ENCODE measurements around the gene SLC36A1. TPM values are rescaled to one million over a fixed set of nuclear protein-coding genes. Genes with fewer than 3 reads are reported as not detected.
"Not testable (repeated sequence)": the region's sequence is repeated elsewhere in the genome, so short reads cannot be mapped to it uniquely, and the experiment has no call there.

Gene SLC36A1
- total RNA-seq: 14.4 TPM

- DNase-seq (ENCODE audit: low spot score): peak; percentile 96
Measured at GRCh38 chr5:151447174-151448037, at the start of gene SLC36A1. TSS of gene SLC36A1 (plus strand) at chr5:151447603. CDS start at chr5:151458793, 11,190 bp downstream.

- DNase-seq (ENCODE audit: low spot score): no peak
Measured at GRCh38 chr5:151405334-151406160, 41.9 kb upstream of the SLC36A1 start.

- no peak for DNase-seq (ENCODE audit: low spot score)
Measured at GRCh38 chr5:151406322-151406947, 41.0 kb upstream of the SLC36A1 start.

GRCh38 chr5:151408591-151409230 lies 38.7 kb upstream of the SLC36A1 start:
- no peak for DNase-seq (ENCODE audit: low spot score)

DNA sequence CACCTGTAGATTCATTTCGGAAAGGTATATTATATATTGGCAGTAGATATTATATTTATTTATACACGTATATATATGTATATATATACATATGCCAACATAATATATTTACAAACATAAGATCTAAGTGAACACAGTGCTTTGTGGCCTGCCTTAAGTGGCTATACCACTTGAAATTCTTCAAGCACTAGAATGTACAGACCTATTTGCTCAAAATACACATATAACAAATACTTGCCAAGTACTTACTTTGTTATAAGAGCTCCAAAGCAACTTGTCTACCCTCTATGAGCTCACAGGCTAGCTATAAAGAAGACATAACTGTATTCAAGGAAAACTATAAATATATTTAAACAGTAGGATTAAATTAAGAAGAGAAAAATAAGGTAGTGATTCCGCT lies 33.6 kb upstream of the SLC36A1 start:
- DNase-seq (ENCODE audit: low spot score): no peak

DNA sequence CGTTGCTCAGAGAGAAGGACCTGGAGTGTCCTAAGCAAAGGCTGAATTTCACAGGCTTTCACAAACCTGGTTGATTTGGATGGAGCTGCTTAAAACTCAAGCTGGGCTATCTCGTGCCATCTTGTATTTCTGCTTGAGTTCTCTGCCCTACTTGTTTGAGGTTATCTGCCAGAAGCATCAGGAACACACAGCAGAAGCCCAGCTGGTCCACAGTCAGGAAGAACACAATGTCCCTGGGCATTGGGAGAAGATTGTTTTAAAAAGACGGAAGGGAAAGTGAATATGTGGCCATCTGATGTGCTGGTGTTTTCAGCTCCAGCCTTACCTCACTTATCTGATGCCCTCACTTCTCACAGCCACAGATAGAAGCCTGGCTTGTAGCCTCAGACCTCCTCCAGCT lies 32.9 kb upstream of the SLC36A1 start:
- DNase-seq (ENCODE audit: low spot score): no peak

GRCh38 chr5:151417712-151418111 lies 29.7 kb upstream of the SLC36A1 start:
- DNase-seq (ENCODE audit: low spot score): no peak

DNA sequence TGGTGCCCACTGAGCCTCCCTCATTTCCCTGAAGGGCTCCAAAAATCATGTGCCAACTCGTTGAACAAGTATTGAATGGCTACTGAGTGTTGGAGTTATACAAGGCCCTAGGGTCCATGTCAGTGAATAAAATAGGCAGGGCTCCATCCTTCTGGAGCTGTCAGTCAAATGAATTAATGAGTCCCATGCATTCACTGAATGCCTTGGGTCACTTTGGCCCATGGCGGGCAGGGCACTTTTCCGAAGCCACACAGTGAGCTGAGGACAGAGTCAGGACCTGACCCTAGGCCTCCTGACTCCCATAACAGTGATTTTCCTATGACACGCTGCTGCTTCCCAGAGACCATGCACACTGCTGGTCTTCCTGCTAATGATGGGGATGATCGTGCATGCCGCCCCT lies 27.3 kb upstream of the SLC36A1 start:
- DNase-seq (ENCODE audit: low spot score): no peak

DNA sequence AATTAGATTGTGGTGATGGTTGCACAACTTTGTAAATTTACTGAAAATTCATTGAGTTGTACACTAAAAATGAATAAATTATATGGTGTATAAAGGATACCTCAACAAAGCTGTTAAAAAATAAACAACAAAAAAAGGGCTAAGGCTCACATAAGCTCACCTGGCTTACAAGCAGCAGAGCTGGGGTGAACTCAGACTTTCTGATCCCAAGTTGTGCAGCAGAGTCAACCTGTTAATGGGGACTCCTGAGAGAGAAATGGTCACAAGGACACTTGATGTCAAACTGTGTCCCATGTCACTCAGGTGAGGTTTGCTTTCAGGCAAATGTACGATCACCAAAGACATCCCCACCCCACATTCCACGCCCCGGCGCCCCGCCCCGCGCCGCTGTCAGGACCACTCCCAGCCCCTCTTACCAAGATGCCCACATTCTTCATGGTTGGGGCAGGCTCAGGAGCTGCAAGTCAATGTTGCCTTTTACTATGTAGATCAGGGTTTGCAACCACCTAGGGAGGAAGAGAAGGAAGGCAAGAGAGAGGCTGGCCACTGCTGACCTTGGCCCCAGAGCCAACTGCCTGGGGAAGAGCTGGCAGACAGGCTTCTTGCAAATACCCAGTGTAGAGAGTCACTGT lies 22.4 kb upstream of the SLC36A1 start:
- no peak for DNase-seq (ENCODE audit: low spot score)

DNA sequence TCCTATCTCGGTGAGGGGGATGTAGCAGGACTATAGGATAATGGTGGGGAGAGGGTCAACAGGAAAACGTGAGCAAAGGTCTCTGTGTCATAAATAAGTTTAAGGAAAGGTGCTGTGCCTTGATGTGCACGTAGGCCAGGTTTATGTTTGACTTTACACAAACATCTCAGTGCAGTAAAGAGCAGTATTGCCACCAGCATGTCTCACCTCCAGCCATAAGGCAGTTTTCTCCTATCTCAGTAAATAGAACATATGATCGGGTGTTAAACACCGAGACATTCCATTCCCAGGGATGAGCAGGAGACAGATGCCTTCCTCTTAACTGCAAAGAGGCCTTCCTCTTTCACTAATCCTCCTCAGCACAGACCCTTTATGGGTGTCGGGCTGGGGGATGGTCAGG lies 21.1 kb upstream of the SLC36A1 start:
- not testable (repeated sequence) for DNase-seq (ENCODE audit: low spot score)

GRCh38 chr5:151427258-151427657 lies 20.1 kb upstream of the SLC36A1 start:
- no peak for DNase-seq (ENCODE audit: low spot score)

DNA sequence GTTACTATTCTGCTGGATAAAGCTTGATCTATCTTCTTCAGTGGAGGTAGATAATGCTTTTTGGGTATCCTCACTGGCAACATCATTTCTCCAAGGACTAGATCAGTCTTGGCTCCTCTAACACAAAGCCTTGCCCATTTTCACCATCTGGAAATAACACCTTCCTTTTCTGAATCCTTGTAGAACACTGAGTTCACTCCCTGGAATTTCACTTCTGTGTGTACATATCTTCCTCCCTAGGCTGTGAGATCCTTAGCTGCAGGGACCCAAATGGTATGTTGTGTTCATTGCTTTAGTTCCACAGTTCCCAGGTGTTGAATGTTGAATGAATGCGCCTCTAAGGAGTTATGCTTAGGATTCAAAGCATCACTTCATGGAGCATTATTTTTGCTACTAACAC lies 16.7 kb upstream of the SLC36A1 start:
- DNase-seq (ENCODE audit: low spot score): no peak

DNA sequence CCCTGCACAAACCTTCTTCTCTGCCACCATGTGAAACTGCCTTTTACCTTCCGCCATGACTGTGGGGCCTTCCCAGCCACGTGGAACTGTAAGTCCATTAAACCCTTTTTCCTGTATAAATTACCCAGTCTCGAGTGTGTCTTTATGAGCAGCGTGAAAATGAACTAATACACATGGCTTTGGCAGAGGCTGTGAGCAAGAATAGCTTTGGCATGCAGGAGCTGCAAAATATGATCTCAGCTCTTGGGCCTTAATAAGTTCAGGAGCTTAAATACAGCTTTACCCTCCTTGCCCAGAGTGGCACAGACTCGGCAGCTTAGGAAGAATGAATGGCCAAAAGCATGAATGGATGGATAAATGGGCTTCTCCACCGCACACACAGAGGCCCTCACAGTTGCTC lies 15.7 kb upstream of the SLC36A1 start:
- DNase-seq (ENCODE audit: low spot score): no peak

DNA sequence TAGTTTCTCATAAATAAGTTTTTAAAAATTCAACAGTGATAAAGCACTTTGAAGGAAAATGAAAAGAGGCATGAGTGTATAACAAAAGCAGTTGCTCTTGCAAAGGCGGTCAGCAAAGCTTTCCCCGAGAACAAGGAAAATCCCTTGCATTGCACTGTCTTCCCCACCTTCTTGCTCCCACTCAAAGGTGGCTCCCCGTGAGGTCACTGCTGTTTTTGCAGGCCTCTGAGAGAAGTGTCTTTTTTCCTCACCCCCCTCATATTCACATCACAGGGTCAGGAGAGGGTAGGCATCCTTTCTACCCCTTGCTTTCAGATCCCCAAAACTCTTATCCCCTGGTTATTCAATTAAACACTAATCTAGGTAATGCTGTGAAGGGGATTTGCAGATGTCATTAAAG lies 15.2 kb upstream of the SLC36A1 start:
- no peak for DNase-seq (ENCODE audit: low spot score)

DNA sequence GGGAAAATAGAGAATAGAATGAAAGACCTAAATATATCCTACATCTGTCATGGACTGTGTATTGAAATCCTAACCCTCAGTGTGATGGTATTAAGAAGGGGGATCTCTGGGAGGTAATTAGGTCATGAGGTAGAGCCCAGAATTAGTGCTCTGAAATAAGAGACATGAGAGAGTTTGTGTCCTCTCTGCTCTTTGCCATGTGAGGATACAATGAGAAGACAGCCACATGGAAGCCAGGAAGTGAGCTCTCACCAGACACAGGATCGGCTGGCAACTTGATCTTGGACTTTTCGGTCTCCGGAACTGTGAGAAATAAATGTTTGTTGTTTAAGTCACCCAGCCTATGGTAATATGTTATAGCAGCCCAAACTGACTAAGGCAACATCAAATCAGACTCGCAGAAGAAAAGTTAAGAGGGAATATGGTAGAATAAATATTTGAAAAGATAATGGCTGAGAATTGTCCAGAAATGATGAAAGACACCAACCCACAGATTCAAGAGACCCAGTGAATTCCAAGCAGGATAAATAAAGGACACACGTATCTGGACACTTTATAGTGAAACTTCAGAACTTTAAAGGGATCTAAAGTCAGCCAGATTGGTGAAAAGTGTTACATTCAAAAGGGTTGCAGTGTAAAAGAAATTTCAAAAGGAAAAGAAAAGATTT lies 12.7 kb upstream of the SLC36A1 start:
- no peak for DNase-seq (ENCODE audit: low spot score)

DNA sequence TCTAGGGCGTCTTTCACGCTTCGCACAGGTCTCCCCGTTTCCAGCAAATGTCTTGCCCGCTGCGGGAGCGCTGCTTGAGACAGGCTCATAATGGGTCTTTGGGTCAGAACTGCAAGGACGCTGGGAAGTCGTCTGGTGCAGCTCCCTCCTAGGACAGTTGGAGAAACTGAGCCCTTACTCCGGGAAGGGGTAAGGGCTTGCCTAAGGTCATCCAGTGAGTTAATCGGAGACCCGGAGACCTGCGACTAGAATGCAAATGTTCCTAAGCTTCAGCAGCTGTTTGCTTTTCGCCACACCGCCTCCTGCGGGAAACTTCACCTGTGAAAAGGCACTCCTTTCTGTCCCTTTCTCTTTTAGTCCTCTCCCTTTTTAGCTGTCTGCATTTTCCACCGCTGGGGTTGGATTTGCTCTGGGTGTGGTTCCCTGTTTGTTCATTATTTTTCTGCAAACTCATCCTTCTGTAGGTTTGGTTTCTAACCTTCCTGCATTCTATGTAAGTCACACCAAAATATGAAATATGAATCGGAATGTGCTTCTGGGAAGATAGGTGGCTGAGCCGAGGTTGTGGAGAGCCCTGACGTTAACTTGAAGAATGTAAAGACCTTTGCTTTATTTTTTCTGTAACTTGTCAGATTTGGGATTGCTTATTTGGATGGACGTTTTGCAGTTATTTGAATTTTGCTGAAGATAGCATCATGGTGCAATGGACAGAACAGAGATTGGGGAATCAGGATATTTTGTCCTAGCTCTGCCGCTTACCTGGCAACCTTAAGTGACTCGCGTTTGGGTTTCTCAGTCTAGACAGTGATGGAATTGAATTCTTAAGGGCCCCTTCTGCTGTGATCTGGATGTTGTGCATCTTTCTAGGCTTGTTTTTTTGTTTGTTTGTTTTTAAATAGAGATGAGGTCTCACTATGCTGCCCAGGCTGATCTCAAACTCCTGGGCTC lies 909 bp downstream of the SLC36A1 start:
- DNase-seq (ENCODE audit: low spot score): peak; percentile 44

- DNase-seq (ENCODE audit: low spot score): no peak
Measured at GRCh38 chr5:151449297-151449696, 1.9 kb downstream of the SLC36A1 start.

DNA sequence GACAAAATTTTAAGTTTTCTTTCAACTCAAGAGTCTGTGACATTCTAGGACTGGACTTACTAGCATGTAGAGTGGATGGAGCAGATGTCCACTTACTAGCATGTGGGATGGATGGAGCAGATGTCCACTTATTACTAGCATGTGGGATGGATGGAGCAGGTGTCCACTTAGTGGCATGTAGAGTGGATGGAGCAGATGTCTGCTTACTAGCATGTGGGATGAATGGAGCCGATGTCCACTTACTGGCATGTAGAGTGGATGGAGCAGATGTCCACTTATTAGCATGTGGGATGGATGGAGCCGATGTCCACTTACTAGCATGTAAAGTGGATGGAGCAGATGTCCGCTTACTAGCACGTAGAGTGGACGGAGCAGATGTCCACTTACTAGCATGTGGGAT lies 2.4 kb downstream of the SLC36A1 start:
- DNase-seq (ENCODE audit: low spot score): no peak

DNA sequence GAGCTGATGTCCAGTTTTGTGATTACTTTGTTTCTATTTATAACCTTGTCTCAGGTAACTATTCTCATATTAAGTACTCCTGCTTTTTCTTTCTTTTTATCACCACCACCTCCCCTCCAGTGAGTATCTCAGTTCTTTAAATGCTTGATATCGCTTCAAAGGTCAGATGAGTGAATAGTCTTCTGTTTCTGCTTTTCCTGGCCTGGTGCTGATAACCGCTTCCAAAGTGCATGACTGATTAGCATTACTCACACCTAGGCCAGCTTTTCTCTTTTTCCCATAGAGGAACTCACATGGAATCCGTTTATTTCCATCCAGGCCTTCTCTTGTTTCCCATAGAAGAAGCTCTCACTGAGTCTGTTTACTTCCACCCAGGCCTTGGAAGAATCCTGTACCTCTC lies 3.2 kb downstream of the SLC36A1 start:
- DNase-seq (ENCODE audit: low spot score): no peak
